GM23338 (cell line): ENCODE measurements around the gene MAG. TPM values are rescaled to one million over a fixed set of nuclear protein-coding genes. Genes with fewer than 3 reads are reported as not detected.

Experiments used
- ATAC-seq: fragments of 200-7000 bp; cut with Tn5 transposase; 3 replicates; pipeline ENCODE4 v1.9.1; 2020
- DNase-seq: peaks from one replicate; pipeline ENCODE4 v3.0.0-alpha.2; 2015; ENCODE audit warnings: low spot score
- H2AFZ ChIP-seq: fragments of 200-600 bp; sonication (generic); 2 replicates; pipeline ENCODE4 v1.8.0; 2016; ENCODE audit warnings: antibody characterized with exemption, mild to moderate bottlenecking, moderate library complexity
- H3F3A ChIP-seq: fragments of 200-600 bp; sonication (generic); replicated peaks from 2 replicates; pipeline ENCODE4 v1.8.0; 2017; ENCODE audit warnings: antibody characterized with exemption, mixed run types, low read depth
- H3K27ac ChIP-seq: fragments of 200-600 bp; sonication (generic); 2 replicates; pipeline ENCODE4 v1.6.1; 2016; ENCODE audit warnings: low read depth
- H3K27me3 ChIP-seq: fragments of 200-600 bp; sonication (generic); 2 replicates; pipeline ENCODE4 v1.8.0; 2016; ENCODE audit warnings: mild to moderate bottlenecking, mixed run types, moderate library complexity; ENCODE audit not compliant: insufficient read depth
- H3K36me3 ChIP-seq: fragments of 200-600 bp; sonication (generic); 2 replicates; pipeline ENCODE4 v1.8.0; 2016; ENCODE audit warnings: mild to moderate bottlenecking; ENCODE audit not compliant: insufficient read depth
- H3K4me1 ChIP-seq: fragments of 200-600 bp; sonication (generic); 2 replicates; pipeline ENCODE4 v1.8.0; 2016; ENCODE audit warnings: mild to moderate bottlenecking, moderate library complexity; ENCODE audit not compliant: insufficient read depth
- H3K4me2 ChIP-seq: fragments of 200-600 bp; sonication (generic); 2 replicates; pipeline ENCODE4 v1.7.1; 2017; ENCODE audit warnings: mixed run types
- H3K4me3 ChIP-seq: fragments of 200-600 bp; sonication (generic); 2 replicates; pipeline ENCODE4 v1.6.1; 2016; ENCODE audit warnings: mixed run types
- H3K79me2 ChIP-seq: fragments of 200-600 bp; sonication (generic); replicated peaks from 2 replicates; pipeline ENCODE4 v1.8.0; 2017; ENCODE audit warnings: mild to moderate bottlenecking; ENCODE audit not compliant: insufficient read depth
- H3K9me2 ChIP-seq: fragments of 200-600 bp; sonication (generic); 2 replicates; pipeline ENCODE4 v1.8.0; 2017; ENCODE audit not compliant: insufficient read depth
- H4K20me1 ChIP-seq: fragments of 200-600 bp; sonication (generic); replicated peaks from 2 replicates; pipeline ENCODE4 v1.8.0; 2017; ENCODE audit warnings: mild to moderate bottlenecking; ENCODE audit not compliant: insufficient read depth
- H3K27ac Mint-ChIP-seq: 2 replicates; pipeline ENCODE4 v1.8.0; 2020; ENCODE audit warnings: inconsistent platforms, mild to moderate bottlenecking, moderate library complexity, mixed read lengths
- H3K27me3 Mint-ChIP-seq: 3 replicates; pipeline ENCODE4 v1.8.0; 2022; ENCODE audit warnings: low read depth, mild to moderate bottlenecking, moderate library complexity, mixed read lengths, inconsistent platforms; ENCODE audit not compliant: insufficient read depth, poor library complexity
- H3K36me3 Mint-ChIP-seq: 3 replicates; pipeline ENCODE4 v1.8.0; 2021; ENCODE audit warnings: low read depth, mild to moderate bottlenecking, inconsistent platforms, moderate library complexity, mixed read lengths
- H3K4me1 Mint-ChIP-seq: 3 replicates; pipeline ENCODE4 v1.8.0; 2020; ENCODE audit warnings: mild to moderate bottlenecking, inconsistent platforms, mixed read lengths
- H3K4me3 Mint-ChIP-seq: 3 replicates; pipeline ENCODE4 v1.8.0; 2021; ENCODE audit warnings: moderate library complexity, mild to moderate bottlenecking, inconsistent platforms, mixed read lengths
- H3K9me3 Mint-ChIP-seq: 3 replicates; pipeline ENCODE4 v1.8.0; 2020; ENCODE audit warnings: moderate library complexity, mild to moderate bottlenecking, inconsistent platforms, mixed read lengths
- CREB1 ChIP-seq: fragments of 250-450 bp; sonication (Bioruptor Pico); IDR thresholded peaks from 2 replicates; pipeline ENCODE4 v1.5.0; 2020; ENCODE audit warnings: low read depth, mild to moderate bottlenecking, moderate library complexity
- CTCF ChIP-seq, 2 experiments: fragments of 200-600 bp in 1 of 2; sonication (generic) in 1 of 2; conservative IDR thresholded peaks; 2 replicates each; pipeline versions ENCODE4 v1.5.1 to v1.6.1; 2016 to 2017; ENCODE audit warnings: antibody characterized with exemption in 2 of 2, low read depth in 2 of 2, mild to moderate bottlenecking in 2 of 2, moderate library complexity in 1 of 2
- ETS1 ChIP-seq: IDR thresholded peaks from 2 replicates; pipeline ENCODE4 v1.6.1; 2016; ENCODE audit warnings: antibody characterized with exemption
- EZH2 ChIP-seq: fragments of 200-600 bp; sonication (generic); IDR thresholded peaks from one replicate; pipeline ENCODE4 v1.8.0; 2017; ENCODE audit warnings: antibody characterized with exemption, mild to moderate bottlenecking, low read depth; ENCODE audit not compliant: unreplicated experiment
- EZH2phosphoT487 ChIP-seq: fragments of 200-600 bp; sonication (generic); IDR thresholded peaks from one replicate; pipeline ENCODE4 v1.8.1; 2018; ENCODE audit warnings: antibody characterized with exemption; ENCODE audit not compliant: unreplicated experiment
- JUNB ChIP-seq: IDR thresholded peaks from one replicate; pipeline ENCODE4 v1.6.1; 2016; ENCODE audit warnings: antibody characterized with exemption; ENCODE audit not compliant: unreplicated experiment
- NANOG ChIP-seq: IDR thresholded peaks from 2 replicates; pipeline ENCODE4 v1.6.1; 2016; ENCODE audit warnings: antibody characterized with exemption, borderline replicate concordance
- POLR2AphosphoS5 ChIP-seq: IDR thresholded peaks from 2 replicates; pipeline ENCODE4 v1.6.1; 2016; ENCODE audit warnings: antibody characterized with exemption, low read depth
- REST ChIP-seq: IDR thresholded peaks from one replicate; pipeline ENCODE4 v1.6.1; 2018; ENCODE audit warnings: antibody characterized with exemption; ENCODE audit not compliant: unreplicated experiment
- STAT1 ChIP-seq: IDR thresholded peaks from one replicate; pipeline ENCODE4 v1.6.1; 2016; ENCODE audit warnings: antibody characterized with exemption; ENCODE audit not compliant: unreplicated experiment
- ZNF114 ChIP-seq: fragments of 250-450 bp; sonication (Bioruptor Pico); IDR thresholded peaks from 2 replicates; pipeline ENCODE4 v1.5.0; 2020; ENCODE audit warnings: mild to moderate bottlenecking, moderate library complexity
- ZNF331 ChIP-seq: fragments of 250-450 bp; sonication (Bioruptor Pico); IDR thresholded peaks from 2 replicates; pipeline ENCODE4 v1.5.0; 2020; ENCODE audit warnings: low read depth, mild to moderate bottlenecking, moderate library complexity
- polyA plus RNA-seq: library from polyadenylated mRNA; unstranded; fragments of >200 nt; fragmentation: Nextera tagmentation; extraction: Ambion mirVana; gene quantifications from 2 replicates; pipeline ENCODE4 v1.2.1, GENCODE V29; 2016
- total RNA-seq: library from RNA; depleted of rRNA; stranded (reverse); fragments of >200 nt; shearing (Covaris generic); gene quantifications from 2 replicates; pipeline ENCODE4 v1.2.3, GENCODE V29; 2014
- TF ChIP-seq, protein P1 (sequence below): fragments of 250-450 bp; sonication (Bioruptor Pico); IDR thresholded peaks from 2 replicates; pipeline ENCODE4 v1.5.0; 2020; ENCODE audit warnings: mild to moderate bottlenecking, moderate library complexity

MAG gene
- total and polyA plus RNA-seq, 2 experiments from 2014 or later, result 0.61 to 1.3 TPM

DNA sequence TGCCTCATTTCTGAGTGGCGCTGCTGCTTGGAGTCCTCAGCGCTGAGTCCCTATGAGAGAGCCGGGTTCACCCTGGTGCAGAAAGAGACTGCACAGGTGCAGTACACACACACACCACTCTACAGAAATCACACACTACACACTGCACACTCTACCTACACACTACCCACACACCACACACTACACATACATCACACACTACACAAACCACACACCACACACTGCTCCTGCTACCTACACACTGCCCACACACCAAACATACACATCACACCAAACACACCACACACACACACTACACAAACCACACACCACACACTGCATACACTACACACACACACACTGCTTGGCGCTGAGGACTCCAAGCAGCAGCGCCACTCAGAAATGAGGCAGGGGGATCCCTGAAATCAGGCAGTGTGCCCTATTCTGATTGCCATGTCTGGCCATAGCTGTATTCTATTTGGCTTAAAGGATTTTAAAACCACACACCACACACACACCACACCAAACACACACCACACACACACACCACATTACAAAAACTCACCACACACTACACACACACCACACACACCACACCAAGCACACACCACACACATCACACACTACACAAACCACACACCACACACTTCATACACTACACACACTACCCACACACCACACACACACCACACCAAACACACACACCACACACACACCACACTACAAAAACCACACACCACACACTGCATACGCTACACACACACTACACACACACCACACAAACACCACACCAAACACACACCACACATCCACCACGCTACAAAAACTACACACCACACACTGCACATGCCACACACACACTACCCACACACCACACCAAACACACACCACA, 4.9 kb downstream of the MAG start:
- Histone ChIP-seq H3K4me2 (no peak overlapping the region), H3K27ac (no peak overlapping the region), H3K4me3 (no peak overlapping the region), H3K9me2 (no peaks in the 10 kb centered on the region), H3K36me3 (no peaks in the 10 kb centered on the region), H3K4me1 (peaks cover 25% of the 10 kb centered on the region), H3F3A (peaks cover 13% of the 10 kb centered on the region), H3K27me3 (no peaks in the 10 kb centered on the region), H4K20me1 (no peaks in the 10 kb centered on the region), H2AFZ (no peak overlapping the region), H3K79me2 (no peaks in the 10 kb centered on the region)
- H3K36me3 Mint-ChIP-seq, result no peaks in the 10 kb centered on the region
- no peak overlapping the region for H3K27ac Mint-ChIP-seq
- H3K9me3 Mint-ChIP-seq, result no peaks in the 10 kb centered on the region
- peaks cover 5% of the 10 kb centered on the region for H3K27me3 Mint-ChIP-seq
- DNase-seq (no peak), ATAC-seq (no peak)
- no peak for TF ChIP-seq POLR2AphosphoS5
- no peak for TF ChIP-seq CTCF (conservative IDR thresholded peaks at IDR 0.05; ENCODE audit: low read depth in 2 of 2)
- TF ChIP-seq ETS1, result no peak
- TF ChIP-seq ZNF331 (CRISPR knock-in tag), result no peak
- TF ChIP-seq, protein P1, sequence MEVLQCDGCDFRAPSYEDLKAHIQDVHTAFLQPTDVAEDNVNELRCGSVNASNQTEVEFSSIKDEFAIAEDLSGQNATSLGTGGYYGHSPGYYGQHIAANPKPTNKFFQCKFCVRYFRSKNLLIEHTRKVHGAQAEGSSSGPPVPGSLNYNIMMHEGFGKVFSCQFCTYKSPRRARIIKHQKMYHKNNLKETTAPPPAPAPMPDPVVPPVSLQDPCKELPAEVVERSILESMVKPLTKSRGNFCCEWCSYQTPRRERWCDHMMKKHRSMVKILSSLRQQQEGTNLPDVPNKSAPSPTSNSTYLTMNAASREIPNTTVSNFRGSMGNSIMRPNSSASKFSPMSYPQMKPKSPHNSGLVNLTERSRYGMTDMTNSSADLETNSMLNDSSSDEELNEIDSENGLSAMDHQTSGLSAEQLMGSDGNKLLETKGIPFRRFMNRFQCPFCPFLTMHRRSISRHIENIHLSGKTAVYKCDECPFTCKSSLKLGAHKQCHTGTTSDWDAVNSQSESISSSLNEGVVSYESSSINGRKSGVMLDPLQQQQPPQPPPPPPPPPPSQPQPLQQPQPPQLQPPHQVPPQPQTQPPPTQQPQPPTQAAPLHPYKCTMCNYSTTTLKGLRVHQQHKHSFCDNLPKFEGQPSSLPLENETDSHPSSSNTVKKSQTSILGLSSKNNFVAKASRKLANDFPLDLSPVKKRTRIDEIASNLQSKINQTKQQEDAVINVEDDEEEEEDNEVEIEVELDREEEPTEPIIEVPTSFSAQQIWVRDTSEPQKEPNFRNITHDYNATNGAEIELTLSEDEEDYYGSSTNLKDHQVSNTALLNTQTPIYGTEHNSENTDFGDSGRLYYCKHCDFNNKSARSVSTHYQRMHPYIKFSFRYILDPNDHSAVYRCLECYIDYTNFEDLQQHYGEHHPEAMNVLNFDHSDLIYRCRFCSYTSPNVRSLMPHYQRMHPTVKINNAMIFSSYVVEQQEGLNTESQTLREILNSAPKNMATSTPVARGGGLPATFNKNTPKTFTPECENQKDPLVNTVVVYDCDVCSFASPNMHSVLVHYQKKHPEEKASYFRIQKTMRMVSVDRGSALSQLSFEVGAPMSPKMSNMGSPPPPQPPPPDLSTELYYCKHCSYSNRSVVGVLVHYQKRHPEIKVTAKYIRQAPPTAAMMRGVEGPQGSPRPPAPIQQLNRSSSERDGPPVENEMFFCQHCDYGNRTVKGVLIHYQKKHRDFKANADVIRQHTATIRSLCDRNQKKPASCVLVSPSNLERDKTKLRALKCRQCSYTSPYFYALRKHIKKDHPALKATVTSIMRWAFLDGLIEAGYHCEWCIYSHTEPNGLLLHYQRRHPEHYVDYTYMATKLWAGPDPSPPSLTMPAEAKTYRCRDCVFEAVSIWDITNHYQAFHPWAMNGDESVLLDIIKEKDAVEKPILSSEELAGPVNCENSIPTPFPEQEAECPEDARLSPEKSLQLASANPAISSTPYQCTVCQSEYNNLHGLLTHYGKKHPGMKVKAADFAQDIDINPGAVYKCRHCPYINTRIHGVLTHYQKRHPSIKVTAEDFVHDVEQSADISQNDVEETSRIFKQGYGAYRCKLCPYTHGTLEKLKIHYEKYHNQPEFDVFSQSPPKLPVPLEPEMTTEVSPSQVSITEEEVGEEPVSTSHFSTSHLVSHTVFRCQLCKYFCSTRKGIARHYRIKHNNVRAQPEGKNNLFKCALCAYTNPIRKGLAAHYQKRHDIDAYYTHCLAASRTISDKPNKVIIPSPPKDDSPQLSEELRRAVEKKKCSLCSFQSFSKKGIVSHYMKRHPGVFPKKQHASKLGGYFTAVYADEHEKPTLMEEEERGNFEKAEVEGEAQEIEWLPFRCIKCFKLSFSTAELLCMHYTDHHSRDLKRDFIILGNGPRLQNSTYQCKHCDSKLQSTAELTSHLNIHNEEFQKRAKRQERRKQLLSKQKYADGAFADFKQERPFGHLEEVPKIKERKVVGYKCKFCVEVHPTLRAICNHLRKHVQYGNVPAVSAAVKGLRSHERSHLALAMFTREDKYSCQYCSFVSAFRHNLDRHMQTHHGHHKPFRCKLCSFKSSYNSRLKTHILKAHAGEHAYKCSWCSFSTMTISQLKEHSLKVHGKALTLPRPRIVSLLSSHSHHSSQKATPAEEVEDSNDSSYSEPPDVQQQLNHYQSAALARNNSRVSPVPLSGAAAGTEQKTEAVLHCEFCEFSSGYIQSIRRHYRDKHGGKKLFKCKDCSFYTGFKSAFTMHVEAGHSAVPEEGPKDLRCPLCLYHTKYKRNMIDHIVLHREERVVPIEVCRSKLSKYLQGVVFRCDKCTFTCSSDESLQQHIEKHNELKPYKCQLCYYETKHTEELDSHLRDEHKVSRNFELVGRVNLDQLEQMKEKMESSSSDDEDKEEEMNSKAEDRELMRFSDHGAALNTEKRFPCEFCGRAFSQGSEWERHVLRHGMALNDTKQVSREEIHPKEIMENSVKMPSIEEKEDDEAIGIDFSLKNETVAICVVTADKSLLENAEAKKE, result no peak
- no peak for TF ChIP-seq CREB1
- no peak for TF ChIP-seq STAT1
- TF ChIP-seq REST, result no peak
- TF ChIP-seq JUNB, result no peak
- TF ChIP-seq ZNF114 (CRISPR knock-in tag), result no peak
- no peak for TF ChIP-seq EZH2
- TF ChIP-seq EZH2phosphoT487, result no peak
- TF ChIP-seq NANOG, result no peak
- no peak overlapping the region for H3K4me3 Mint-ChIP-seq
- H3K4me1 Mint-ChIP-seq, result peaks cover 11% of the 10 kb centered on the region
